ENCODE measurements around the gene ZNF783.

ZNF783 gene

DNA sequence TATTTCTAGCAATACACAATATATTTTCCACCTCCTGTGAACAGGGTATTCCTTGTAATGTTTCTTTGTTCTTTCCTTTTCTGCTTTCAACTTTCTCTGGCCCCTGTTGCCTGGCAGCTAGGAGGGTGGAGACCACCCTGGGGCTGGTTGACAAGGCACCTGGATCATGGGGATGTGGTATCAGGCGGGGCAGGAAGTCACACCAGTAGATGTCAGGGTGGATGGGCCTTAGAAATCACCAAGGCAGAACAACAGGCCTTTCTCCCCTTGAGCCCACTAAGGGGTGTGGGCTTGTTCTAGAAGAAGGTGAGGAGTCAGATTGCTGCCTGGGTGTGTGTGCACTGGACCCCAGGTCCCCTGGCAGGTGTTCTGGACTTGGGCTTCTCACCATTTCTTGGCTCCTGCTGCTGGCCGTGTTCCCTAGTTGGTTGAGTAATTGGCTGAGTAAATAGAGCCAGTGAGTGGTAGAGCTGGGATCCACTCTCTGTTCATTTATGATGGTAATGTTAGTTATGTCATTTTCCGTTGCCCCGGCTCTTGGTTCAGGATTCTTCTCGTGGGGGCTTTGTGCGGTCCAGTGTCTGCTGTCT lies 24.9 kb downstream of the ZNF783 start:
- H3K4me3 ChIP-seq (ENCODE audit: severe bottlenecking) = no peak overlapping the region
- H3K27ac ChIP-seq (ENCODE audit: poor library complexity, severe bottlenecking) = no peak overlapping the region
- DNase-seq (ENCODE audit: low spot score) (no peak), ATAC-seq (ENCODE audit: low read depth) (no peak)
- TF ChIP-seq, protein P1, sequence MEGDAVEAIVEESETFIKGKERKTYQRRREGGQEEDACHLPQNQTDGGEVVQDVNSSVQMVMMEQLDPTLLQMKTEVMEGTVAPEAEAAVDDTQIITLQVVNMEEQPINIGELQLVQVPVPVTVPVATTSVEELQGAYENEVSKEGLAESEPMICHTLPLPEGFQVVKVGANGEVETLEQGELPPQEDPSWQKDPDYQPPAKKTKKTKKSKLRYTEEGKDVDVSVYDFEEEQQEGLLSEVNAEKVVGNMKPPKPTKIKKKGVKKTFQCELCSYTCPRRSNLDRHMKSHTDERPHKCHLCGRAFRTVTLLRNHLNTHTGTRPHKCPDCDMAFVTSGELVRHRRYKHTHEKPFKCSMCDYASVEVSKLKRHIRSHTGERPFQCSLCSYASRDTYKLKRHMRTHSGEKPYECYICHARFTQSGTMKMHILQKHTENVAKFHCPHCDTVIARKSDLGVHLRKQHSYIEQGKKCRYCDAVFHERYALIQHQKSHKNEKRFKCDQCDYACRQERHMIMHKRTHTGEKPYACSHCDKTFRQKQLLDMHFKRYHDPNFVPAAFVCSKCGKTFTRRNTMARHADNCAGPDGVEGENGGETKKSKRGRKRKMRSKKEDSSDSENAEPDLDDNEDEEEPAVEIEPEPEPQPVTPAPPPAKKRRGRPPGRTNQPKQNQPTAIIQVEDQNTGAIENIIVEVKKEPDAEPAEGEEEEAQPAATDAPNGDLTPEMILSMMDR (IDR thresholded peaks at IDR 0.05; ENCODE audit: poor library complexity, severe bottlenecking) = no peak
- H3K36me3 ChIP-seq (ENCODE audit: low read depth) = no peaks in the 10 kb centered on the region
- no peaks in the 10 kb centered on the region for H3K27me3 ChIP-seq (ENCODE audit: insufficient read depth, poor library complexity, severe bottlenecking)
- H3K4me1 ChIP-seq (ENCODE audit: insufficient read depth, poor library complexity, severe bottlenecking) = peaks cover 2% of the 10 kb centered on the region
- no peaks in the 10 kb centered on the region for H3K9me3 ChIP-seq (ENCODE audit: severe bottlenecking)

DNA sequence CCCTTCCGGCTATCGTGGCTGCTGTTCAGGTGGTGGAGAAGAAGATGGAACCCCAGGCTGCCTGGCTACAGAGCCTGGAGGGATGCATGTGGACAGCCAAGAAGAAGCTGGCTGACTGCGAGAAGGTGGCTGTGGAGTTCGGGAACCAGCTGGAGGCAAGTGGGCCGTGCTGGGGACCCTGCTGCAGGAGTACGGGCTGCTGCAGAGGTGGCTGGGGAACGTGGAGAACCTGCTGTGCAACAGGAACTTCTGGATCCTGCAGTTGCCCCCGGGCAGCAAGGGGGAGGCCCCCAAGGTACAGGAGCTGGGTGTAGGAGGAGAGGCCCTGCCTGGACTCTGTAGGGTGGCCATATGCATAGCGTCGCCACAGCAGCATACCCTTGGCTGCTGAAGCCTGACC lies 25.6 kb downstream of the ZNF783 start:
- DNase-seq (ENCODE audit: low spot score) = no peak
- Histone ChIP-seq H3K27me3 (ENCODE audit: insufficient read depth, poor library complexity, severe bottlenecking) (no peaks in the 10 kb centered on the region), H3K27ac (ENCODE audit: poor library complexity, severe bottlenecking) (no peak overlapping the region), H3K4me3 (ENCODE audit: severe bottlenecking) (no peak overlapping the region), H3K9me3 (ENCODE audit: severe bottlenecking) (no peaks in the 10 kb centered on the region), H3K36me3 (ENCODE audit: low read depth) (no peaks in the 10 kb centered on the region), H3K4me1 (ENCODE audit: insufficient read depth, poor library complexity, severe bottlenecking) (peaks cover 2% of the 10 kb centered on the region)
- TF ChIP-seq, protein P1 (IDR thresholded peaks at IDR 0.05; ENCODE audit: poor library complexity, severe bottlenecking) = no peak
- no peak for ATAC-seq (ENCODE audit: low read depth)

- H3K9me3 ChIP-seq (ENCODE audit: severe bottlenecking) = no peaks in the 10 kb centered on the region
- TF ChIP-seq, protein P1 (IDR thresholded peaks at IDR 0.05; ENCODE audit: poor library complexity, severe bottlenecking) = no peak
- no peaks in the 10 kb centered on the region for H3K36me3 ChIP-seq (ENCODE audit: low read depth)
- H3K4me1 ChIP-seq (ENCODE audit: insufficient read depth, poor library complexity, severe bottlenecking) = peaks cover 2% of the 10 kb centered on the region
- ATAC-seq (ENCODE audit: low read depth) (no peak), DNase-seq (ENCODE audit: low spot score) (no peak)
- H3K27ac ChIP-seq (ENCODE audit: poor library complexity, severe bottlenecking) = no peak overlapping the region
- H3K4me3 ChIP-seq (ENCODE audit: severe bottlenecking) = no peak overlapping the region
- H3K27me3 ChIP-seq (ENCODE audit: insufficient read depth, poor library complexity, severe bottlenecking) = no peaks in the 10 kb centered on the region
Observed at GRCh38 chr7:149289262-149289661, 27.3 kb downstream of the ZNF783 start.

GRCh38 chr7:149289856-149290255 lies 27.9 kb downstream of the ZNF783 start:
- no peak overlapping the region for H3K4me3 ChIP-seq (ENCODE audit: severe bottlenecking)
- TF ChIP-seq, protein P1 (IDR thresholded peaks at IDR 0.05; ENCODE audit: poor library complexity, severe bottlenecking) = no peak
- no peaks in the 10 kb centered on the region for H3K27me3 ChIP-seq (ENCODE audit: insufficient read depth, poor library complexity, severe bottlenecking)
- no peaks in the 10 kb centered on the region for H3K36me3 ChIP-seq (ENCODE audit: low read depth)
- DNase-seq (ENCODE audit: low spot score) (no peak), ATAC-seq (ENCODE audit: low read depth) (no peak)
- no peaks in the 10 kb centered on the region for H3K9me3 ChIP-seq (ENCODE audit: severe bottlenecking)
- H3K4me1 ChIP-seq (ENCODE audit: insufficient read depth, poor library complexity, severe bottlenecking) = no peaks in the 10 kb centered on the region
- no peak overlapping the region for H3K27ac ChIP-seq (ENCODE audit: poor library complexity, severe bottlenecking)

- Histone ChIP-seq H3K9me3 (ENCODE audit: severe bottlenecking) (no peaks in the 10 kb centered on the region), H3K27me3 (ENCODE audit: insufficient read depth, poor library complexity, severe bottlenecking) (no peaks in the 10 kb centered on the region), H3K4me3 (ENCODE audit: severe bottlenecking) (no peak overlapping the region), H3K36me3 (ENCODE audit: low read depth) (no peaks in the 10 kb centered on the region), H3K4me1 (ENCODE audit: insufficient read depth, poor library complexity, severe bottlenecking) (no peaks in the 10 kb centered on the region), H3K27ac (ENCODE audit: poor library complexity, severe bottlenecking) (no peak overlapping the region)
- ATAC-seq (ENCODE audit: low read depth) (no peak), DNase-seq (ENCODE audit: low spot score) (no peak)
- TF ChIP-seq, protein P1 (IDR thresholded peaks at IDR 0.05; ENCODE audit: poor library complexity, severe bottlenecking) = no peak
Observed at GRCh38 chr7:149291036-149291780, 29.2 kb downstream of the ZNF783 start.
